IMR-90 (cell line): ENCODE results near the gene ARMCX4. TPM values are rescaled to one million over a fixed set of nuclear protein-coding genes. Genes with fewer than 3 reads are reported as not detected.

ENCODE experiments used
- ATAC-seq: fragments of 200-7000 bp; cut with Tn5 transposase; 2 replicates; pipeline ENCODE4 v1.9.1; 2020; ENCODE audit warnings: low read depth, mild to moderate bottlenecking, moderate library complexity
- BruUV-seq: library from RNA; stranded (reverse); fragments of 400-500 nt; replicated peaks from 2 replicates; lab custom pipeline; 2021; lab: Mats Ljungman, UMichigan
- CTCF ChIA-PET: fragments of 300-600 bp; formaldehyde crosslinking; extraction: SDS; loops from one replicate; lab custom pipeline; 2021; ENCODE audit warnings: antibody characterized with exemption; lab: Yijun Ruan, JAX
- POLR2A ChIA-PET: fragments of 300-600 bp; sonication (Branson Sonifier 250); formaldehyde crosslinking; loops from one replicate; lab custom pipeline; 2022; ENCODE audit warnings: antibody characterized with exemption; ENCODE audit not compliant: unreplicated experiment; lab: Charles Lee
- DNase-seq: peaks from one replicate; pipeline ENCODE4 v3.0.0; 2013
- H2AFZ ChIP-seq: replicated peaks from 2 replicates; pipeline ENCODE3; 2013; ENCODE audit warnings: low read length, mild to moderate bottlenecking; ENCODE audit not compliant: poor library complexity
- H2AK5ac ChIP-seq: 2 replicates; pipeline ENCODE4 v1.6.1; 2013; ENCODE audit warnings: low read depth, low read length, inconsistent platforms
- H2AK9ac ChIP-seq: replicated peaks from 2 replicates; pipeline ENCODE3; 2013; ENCODE audit warnings: mild to moderate bottlenecking, low read depth, low read length, moderate library complexity; ENCODE audit not compliant: poor library complexity
- H2BK120ac ChIP-seq: 2 replicates; pipeline ENCODE4 v1.6.1; 2013; ENCODE audit warnings: low read depth, low read length, inconsistent platforms
- H2BK15ac ChIP-seq: 3 replicates; pipeline ENCODE4 v1.6.1; 2013; ENCODE audit warnings: low read depth, low read length, inconsistent platforms
- H2BK20ac ChIP-seq: 2 replicates; pipeline ENCODE4 v1.6.1; 2013; ENCODE audit warnings: low read depth, mild to moderate bottlenecking, inconsistent platforms, low read length, moderate library complexity
- H2BK5ac ChIP-seq: 2 replicates; pipeline ENCODE4 v1.6.1; 2013; ENCODE audit warnings: mild to moderate bottlenecking, low read depth, low read length, inconsistent platforms; ENCODE audit not compliant: poor library complexity, severe bottlenecking
- H3K14ac ChIP-seq: replicated peaks from 2 replicates; pipeline ENCODE4 v1.6.1; 2013; ENCODE audit warnings: low read depth, low read length, inconsistent platforms
- H3K18ac ChIP-seq: 2 replicates; pipeline ENCODE4 v1.6.1; 2013; ENCODE audit warnings: low read depth, low read length, control low read depth
- H3K23ac ChIP-seq: 2 replicates; pipeline ENCODE4 v1.6.1; 2013; ENCODE audit warnings: low read depth, low read length, inconsistent platforms
- H3K27ac ChIP-seq: 2 replicates; pipeline ENCODE4 v1.5.1; 2013; ENCODE audit warnings: mild to moderate bottlenecking, control low read depth, low read length; ENCODE audit not compliant: insufficient read depth
- H3K27me3 ChIP-seq: 2 replicates; pipeline ENCODE4 v1.6.1; 2013; ENCODE audit warnings: low read length; ENCODE audit not compliant: control insufficient read depth, insufficient read depth
- H3K36me3 ChIP-seq: 2 replicates; pipeline ENCODE4 v1.6.1; 2013; ENCODE audit warnings: low read length, mixed read lengths; ENCODE audit not compliant: control insufficient read depth, insufficient read depth
- H3K4ac ChIP-seq: 2 replicates; pipeline ENCODE4 v1.6.1; 2013; ENCODE audit warnings: low read depth, low read length, inconsistent platforms
- H3K4me1 ChIP-seq: 2 replicates; pipeline ENCODE4 v1.6.1; 2013; ENCODE audit warnings: low read length, mixed read lengths; ENCODE audit not compliant: control insufficient read depth, insufficient read depth
- H3K4me2 ChIP-seq: 2 replicates; pipeline ENCODE4 v1.6.1; 2013; ENCODE audit warnings: low read depth, mild to moderate bottlenecking, control low read depth, low read length, moderate library complexity
- H3K4me3 ChIP-seq: 2 replicates; pipeline ENCODE4 v1.5.1; 2013; ENCODE audit warnings: low read depth, mild to moderate bottlenecking, control low read depth, low read length, moderate library complexity; ENCODE audit not compliant: insufficient read depth
- H3K56ac ChIP-seq: 2 replicates; pipeline ENCODE4 v1.6.1; 2013; ENCODE audit warnings: low read length, inconsistent platforms; ENCODE audit not compliant: insufficient read depth; ENCODE audit errors: extremely low read depth
- H3K79me1 ChIP-seq, 2 experiments: 2 replicates each; pipeline ENCODE4 v1.6.1; 2013; ENCODE audit warnings: low read length in 2 of 2, inconsistent platforms in 1 of 2, low read depth in 1 of 2
- H3K9ac ChIP-seq: 2 replicates; pipeline ENCODE4 v1.6.1; 2013; ENCODE audit warnings: low read depth, low read length, control low read depth
- H3K9me1 ChIP-seq: 2 replicates; pipeline ENCODE4 v1.6.1; 2013; ENCODE audit warnings: low read length, inconsistent platforms; ENCODE audit not compliant: insufficient read depth
- H3K9me3 ChIP-seq: 2 replicates; pipeline ENCODE4 v1.6.1; 2013; ENCODE audit warnings: low read length; ENCODE audit not compliant: control insufficient read depth, insufficient read depth
- H4K20me1 ChIP-seq: 2 replicates; pipeline ENCODE4 v1.6.1; 2013; ENCODE audit warnings: low read length, inconsistent platforms; ENCODE audit not compliant: insufficient read depth
- H4K5ac ChIP-seq: 2 replicates; pipeline ENCODE4 v1.6.1; 2013; ENCODE audit warnings: mild to moderate bottlenecking, low read depth, low read length, control low read depth
- H4K8ac ChIP-seq, 2 experiments: 2 replicates each; pipeline ENCODE4 v1.6.1; 2013; ENCODE audit warnings: low read depth in 2 of 2, low read length in 2 of 2, control low read depth in 1 of 2, inconsistent platforms in 1 of 2
- H4K91ac ChIP-seq: 2 replicates; pipeline ENCODE4 v1.6.1; 2013; ENCODE audit warnings: low read depth, low read length, inconsistent platforms; ENCODE audit not compliant: insufficient read depth
- BHLHE40 ChIP-seq: fragments of 150-350 bp; IDR thresholded peaks from 2 replicates; pipeline ENCODE4 v1.6.1; 2016; ENCODE audit warnings: mild to moderate bottlenecking, low read depth, low read length
- CHD1 ChIP-seq: IDR thresholded peaks from 2 replicates; pipeline ENCODE4 v1.6.1; 2012; ENCODE audit warnings: low read depth, low read length, improper control_type of control experiment
- FOS ChIP-seq: fragments of 150-350 bp; IDR thresholded peaks from 2 replicates; pipeline ENCODE4 v1.6.1; 2016; ENCODE audit warnings: low read depth, low read length
- MAFK ChIP-seq: IDR thresholded peaks from 2 replicates; pipeline ENCODE4 v1.6.1; 2012; ENCODE audit warnings: low read depth, low read length, improper control_type of control experiment
- MAZ ChIP-seq: IDR thresholded peaks from 2 replicates; pipeline ENCODE4 v1.6.1; 2012; ENCODE audit warnings: low read depth, mild to moderate bottlenecking, low read length, improper control_type of control experiment, moderate library complexity, borderline replicate concordance
- NFE2L2 ChIP-seq: fragments of 150-350 bp; IDR thresholded peaks from 2 replicates; pipeline ENCODE4 v1.6.1; 2016; ENCODE audit warnings: low read depth, mild to moderate bottlenecking, low read length
- POLR2A ChIP-seq: IDR thresholded peaks from 2 replicates; pipeline ENCODE4 v1.6.1; 2012; ENCODE audit warnings: mild to moderate bottlenecking, low read depth, low read length
- RCOR1 ChIP-seq: IDR thresholded peaks from 2 replicates; pipeline ENCODE4 v1.6.1; 2012; ENCODE audit warnings: mild to moderate bottlenecking, low read length, improper control_type of control experiment; ENCODE audit not compliant: insufficient replicate concordance
- RFX5 ChIP-seq: IDR thresholded peaks from 2 replicates; pipeline ENCODE4 v1.8.0; 2012; ENCODE audit warnings: low read depth, mild to moderate bottlenecking, low read length, moderate library complexity
- SMC3 ChIP-seq: fragments of 150-350 bp; IDR thresholded peaks from 2 replicates; pipeline ENCODE4 v1.6.1; 2016; ENCODE audit warnings: low read depth, mild to moderate bottlenecking, antibody characterized with exemption, low read length, moderate library complexity
- WGBS, 2 experiments: methylation state at CpG; one replicate each; pipeline versions ENCODE4 v1.1.5 to v1.1.7; 2013; ENCODE audit warnings: missing lambda C conversion rate in 2 of 2; ENCODE audit not compliant: insufficient read length in 1 of 2; ENCODE audit errors: extremely low coverage in 2 of 2; 5-methylcytosine and 5-hydroxymethylcytosine counted together
- dilution Hi-C: fragments of 300-500 bp; cut with HindIII; formaldehyde crosslinking; loops from one replicate; pipeline ENCODE4 v1.14.3; 2018; ENCODE audit warnings: low sequenced_read_pairs; ENCODE audit not compliant: unreplicated experiment
- in situ Hi-C: fragments of 300-500 bp; cut with MboI; formaldehyde crosslinking; loops from 3 replicates; pipeline ENCODE4 v1.14.3; 2019; ENCODE audit warnings: low sequenced_read_pairs, inconsistent platforms, mixed read lengths
- intact Hi-C: fragments of 100-400 bp; cut with micrococcal nuclease; formaldehyde crosslinking; loops from 2 replicates; pipeline ENCODE4 v1.10.0; 2022
- polyA plus RNA-seq, 3 experiments: library from polyadenylated mRNA; depleted of rRNA; stranded (reverse); fragments of >200 nt; gene quantifications; 2 replicates each; pipeline ENCODE4 v1.2.3, GENCODE V29; 2012; ENCODE audit warnings: low replicate concordance in 1 of 3
- total RNA-seq: library from RNA; depleted of rRNA; stranded (reverse); fragments of >200 nt; gene quantifications from 2 replicates; pipeline ENCODE4 v1.2.3, GENCODE V29; 2012
- TF ChIP-seq, protein P1 (sequence below): fragments of 150-350 bp; IDR thresholded peaks from 2 replicates; pipeline ENCODE4 v1.6.1; 2016; ENCODE audit warnings: low read depth, mild to moderate bottlenecking, low read length, moderate library complexity, borderline replicate concordance
- TF ChIP-seq, protein P2 (sequence below): fragments of 150-350 bp; IDR thresholded peaks from 2 replicates; pipeline ENCODE4 v1.6.1; 2017; ENCODE audit warnings: mild to moderate bottlenecking, antibody characterized with exemption, low read length, low read depth

Gene ARMCX4
- total and polyA plus RNA-seq, 2 of the 4 experiments (the other 2 are of a cell fraction), result 2.3 to 4.2 TPM

DNA sequence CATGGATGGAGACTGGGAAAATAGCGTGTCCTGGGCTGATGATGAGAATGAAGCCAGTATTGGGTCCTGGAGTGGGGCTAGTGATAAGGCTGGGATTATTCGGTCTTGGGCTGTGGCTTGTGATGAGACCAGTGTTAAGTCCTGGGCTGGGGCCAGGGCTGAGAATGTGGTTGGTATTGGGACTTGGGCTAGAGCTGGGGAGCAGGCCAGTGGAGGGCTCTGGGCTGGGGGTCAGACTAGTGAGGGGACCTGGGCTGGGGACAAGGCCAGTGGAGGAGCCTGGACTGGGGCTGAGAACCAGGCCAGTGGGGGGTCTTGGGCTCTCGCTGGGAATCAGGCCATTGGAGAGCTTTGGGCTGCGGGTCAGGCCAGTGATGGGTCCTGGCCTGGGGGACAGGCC is 6.7 kb downstream of the ARMCX4 start:
- H4K5ac ChIP-seq, result no peak overlapping the region
- 77% methylated on average over 3 of the region's 4 CpGs; no CpG with 5 or more reads in 1 of the 2 experiments for WGBS, 2 experiments
- no peak overlapping the region for H3K4me3 ChIP-seq
- no peaks in the 10 kb centered on the region for H3K4me1 ChIP-seq
- H3K14ac ChIP-seq, result no peak overlapping the region
- dilution Hi-C loops (no loop called here), intact Hi-C loops (no loop called here), in situ Hi-C loops (no loop called here)
- no peak overlapping the region for H2AFZ ChIP-seq
- H4K91ac ChIP-seq, result no peak overlapping the region
- H3K27ac ChIP-seq, result no peak overlapping the region
- no peak overlapping the region for H2AK9ac ChIP-seq
- no peak overlapping the region for H2BK20ac ChIP-seq
- H3K9me3 ChIP-seq, result no peaks in the 10 kb centered on the region
- no peaks in the 10 kb centered on the region; the same call in 1 of the 2 replicates for H3K27me3 ChIP-seq
- H4K8ac ChIP-seq, result no peak overlapping the region
- no TSS peak for BruUV-seq
- H3K23ac ChIP-seq, result no peak overlapping the region
- DNase-seq (no peak), ATAC-seq (no peak)
- H2AK5ac ChIP-seq, result no peak overlapping the region
- ChIA-PET POLR2A (no interaction called here), CTCF (no interaction called here)
- no peak overlapping the region for H2BK5ac ChIP-seq
- no peak overlapping the region for H2BK120ac ChIP-seq
- H3K18ac ChIP-seq, result no peak overlapping the region
- no peak overlapping the region for H3K9ac ChIP-seq
- H3K4me2 ChIP-seq, result no peak overlapping the region
- TF ChIP-seq MAFK, result no peak
- TF ChIP-seq BHLHE40, result no peak
- TF ChIP-seq, protein P1, sequence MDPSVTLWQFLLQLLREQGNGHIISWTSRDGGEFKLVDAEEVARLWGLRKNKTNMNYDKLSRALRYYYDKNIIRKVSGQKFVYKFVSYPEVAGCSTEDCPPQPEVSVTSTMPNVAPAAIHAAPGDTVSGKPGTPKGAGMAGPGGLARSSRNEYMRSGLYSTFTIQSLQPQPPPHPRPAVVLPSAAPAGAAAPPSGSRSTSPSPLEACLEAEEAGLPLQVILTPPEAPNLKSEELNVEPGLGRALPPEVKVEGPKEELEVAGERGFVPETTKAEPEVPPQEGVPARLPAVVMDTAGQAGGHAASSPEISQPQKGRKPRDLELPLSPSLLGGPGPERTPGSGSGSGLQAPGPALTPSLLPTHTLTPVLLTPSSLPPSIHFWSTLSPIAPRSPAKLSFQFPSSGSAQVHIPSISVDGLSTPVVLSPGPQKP, result no peak
- no peak for TF ChIP-seq SMC3
- TF ChIP-seq NFE2L2, result no peak
- TF ChIP-seq, protein P2, sequence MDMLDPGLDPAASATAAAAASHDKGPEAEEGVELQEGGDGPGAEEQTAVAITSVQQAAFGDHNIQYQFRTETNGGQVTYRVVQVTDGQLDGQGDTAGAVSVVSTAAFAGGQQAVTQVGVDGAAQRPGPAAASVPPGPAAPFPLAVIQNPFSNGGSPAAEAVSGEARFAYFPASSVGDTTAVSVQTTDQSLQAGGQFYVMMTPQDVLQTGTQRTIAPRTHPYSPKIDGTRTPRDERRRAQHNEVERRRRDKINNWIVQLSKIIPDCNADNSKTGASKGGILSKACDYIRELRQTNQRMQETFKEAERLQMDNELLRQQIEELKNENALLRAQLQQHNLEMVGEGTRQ, result no peak
- no peak for TF ChIP-seq MAZ
- no peak for TF ChIP-seq RCOR1
- no peak for TF ChIP-seq RFX5
- no peak for TF ChIP-seq FOS
- TF ChIP-seq POLR2A, result no peak
- no peak for TF ChIP-seq CHD1
- no peak overlapping the region for H3K56ac ChIP-seq
- no peaks in the 10 kb centered on the region for H4K20me1 ChIP-seq
- H2BK15ac ChIP-seq, result no peak overlapping the region
- no peaks in the 10 kb centered on the region for H3K79me1 ChIP-seq
- H3K36me3 ChIP-seq, result peaks cover 1% of the 10 kb centered on the region
- H3K4ac ChIP-seq, result no peak overlapping the region
- H3K9me1 ChIP-seq, result peaks cover 4% of the 10 kb centered on the region; the same call in 1 of the 2 replicates
